Neural cell (in vitro differentiated cells): ENCODE measurements around the gene PLA2G5. TPM values are rescaled to one million over a fixed set of nuclear protein-coding genes. Genes with fewer than 3 reads are reported as not detected.
"Not testable (repeated sequence)": the region's sequence is repeated elsewhere in the genome, so short reads cannot be mapped to it uniquely, and the experiment has no call there.

Experiments
- H2AFZ ChIP-seq: fragments of 200-600, 300-800 bp; sonication (generic), shearing (Covaris generic); 2 replicates; pipeline ENCODE4 v1.6.0; 2014; ENCODE audit warnings: low read depth, mild to moderate bottlenecking, antibody characterized with exemption, low read length, moderate library complexity
- H3F3A ChIP-seq: fragments of 200-600 bp; shearing (Covaris generic); 2 replicates; pipeline ENCODE4 v1.6.1; 2016; ENCODE audit warnings: mild to moderate bottlenecking, moderate library complexity, mixed read lengths, antibody characterized with exemption, low read length; ENCODE audit not compliant: insufficient read depth, poor library complexity, severe bottlenecking
- H3K27ac ChIP-seq: fragments of 200-600, 300-800 bp; sonication (generic), shearing (Covaris generic); 2 replicates; pipeline ENCODE4 v1.5.1; 2014; ENCODE audit warnings: mild to moderate bottlenecking, low read length, moderate library complexity
- H3K27me3 ChIP-seq: fragments of 300-800, 200-600 bp; sonication (generic), shearing (Covaris generic); 2 replicates; pipeline ENCODE4 v1.6.0; 2014; ENCODE audit warnings: mild to moderate bottlenecking, low read depth, low read length, moderate library complexity; ENCODE audit not compliant: insufficient read depth
- H3K36me3 ChIP-seq: fragments of 300-800, 200-600 bp; sonication (generic), shearing (Covaris generic); 2 replicates; pipeline ENCODE4 v1.5.1; 2014; ENCODE audit warnings: mild to moderate bottlenecking, antibody characterized with exemption, low read length, moderate library complexity; ENCODE audit not compliant: insufficient read depth
- H3K4me2 ChIP-seq: fragments of 300-800, 200-600 bp; sonication (generic), shearing (Covaris generic); 2 replicates; pipeline ENCODE4 v1.6.0; 2014; ENCODE audit warnings: mild to moderate bottlenecking, low read length
- H3K4me3 ChIP-seq: fragments of 300-800, 200-600 bp; sonication (generic), shearing (Covaris generic); 2 replicates; pipeline ENCODE4 v1.5.1; 2014; ENCODE audit warnings: mild to moderate bottlenecking, low read length, moderate library complexity
- H3K79me2 ChIP-seq: fragments of 200-600 bp; shearing (Covaris generic); replicated peaks from 2 replicates; pipeline ENCODE4 v1.6.0; 2014; ENCODE audit warnings: mild to moderate bottlenecking, low read length, moderate library complexity; ENCODE audit not compliant: insufficient read depth
- H3K9ac ChIP-seq: fragments of 300-800, 200-600 bp; sonication (generic), shearing (Covaris generic); 2 replicates; pipeline ENCODE4 v1.6.1; 2016; ENCODE audit warnings: mild to moderate bottlenecking, low read length, mixed read lengths
- H3K9me2 ChIP-seq: fragments of 200-600 bp; shearing (Covaris generic); 2 replicates; pipeline ENCODE4 v1.6.1; 2016; ENCODE audit warnings: mild to moderate bottlenecking, low read length, mixed read lengths; ENCODE audit not compliant: insufficient read depth
- H3K9me3 ChIP-seq: fragments of 200-600, 300-800 bp; sonication (generic), shearing (Covaris generic); 2 replicates; pipeline ENCODE4 v1.6.1; 2016; ENCODE audit warnings: mild to moderate bottlenecking, mixed run types, low read length, moderate library complexity, mixed read lengths
- H4K20me1 ChIP-seq: fragments of 200-600 bp; shearing (Covaris generic); 2 replicates; pipeline ENCODE4 v1.6.1; 2016; ENCODE audit warnings: mild to moderate bottlenecking, mixed run types; ENCODE audit not compliant: insufficient read depth
- CTCF ChIP-seq: fragments of 450-650 bp; IDR thresholded peaks from 2 replicates; pipeline ENCODE4 v1.5.1; 2014; ENCODE audit warnings: antibody characterized with exemption, mild to moderate bottlenecking, moderate library complexity; ENCODE audit not compliant: poor library complexity, severe bottlenecking
- EP300 ChIP-seq: fragments of 450-650 bp; conservative IDR thresholded peaks from 2 replicates; pipeline ENCODE4 v1.6.1; 2014; ENCODE audit warnings: antibody characterized with exemption, mild to moderate bottlenecking, moderate library complexity; ENCODE audit not compliant: poor library complexity, severe bottlenecking
- EZH2 ChIP-seq: fragments of 200-600, 300-800 bp; shearing (Covaris generic), sonication (generic); IDR thresholded peaks from 2 replicates; pipeline ENCODE4 v1.6.1; 2014; ENCODE audit warnings: antibody characterized with exemption, low read length, borderline replicate concordance, mild to moderate bottlenecking; ENCODE audit not compliant: insufficient read depth, poor library complexity, severe bottlenecking
- MXI1 ChIP-seq: fragments of 450-650 bp; conservative IDR thresholded peaks from 2 replicates; pipeline ENCODE4 v1.6.1; 2014; ENCODE audit warnings: antibody characterized with exemption, mild to moderate bottlenecking; ENCODE audit not compliant: poor library complexity, severe bottlenecking
- POLR2AphosphoS5 ChIP-seq: IDR thresholded peaks from 2 replicates; pipeline ENCODE4 v1.6.1; 2012
- RAD21 ChIP-seq: fragments of 450-650 bp; conservative IDR thresholded peaks from 2 replicates; pipeline ENCODE4 v1.6.1; 2014; ENCODE audit warnings: antibody characterized with exemption, mild to moderate bottlenecking, moderate library complexity
- REST ChIP-seq: IDR thresholded peaks from 2 replicates; pipeline ENCODE4 v1.6.1; 2012; ENCODE audit warnings: borderline replicate concordance
- SMC3 ChIP-seq: fragments of 450-650 bp; conservative IDR thresholded peaks from 2 replicates; pipeline ENCODE4 v1.6.1; 2014; ENCODE audit warnings: antibody characterized with exemption, mild to moderate bottlenecking, moderate library complexity; ENCODE audit not compliant: poor library complexity
- TAF1 ChIP-seq: IDR thresholded peaks from 2 replicates; pipeline ENCODE4 v1.6.1; 2012; ENCODE audit warnings: low read depth
- polyA plus RNA-seq: library from polyadenylated mRNA; depleted of rRNA; stranded (reverse); fragments of >200 nt; gene quantifications from 2 replicates; pipeline ENCODE4 v1.2.3, GENCODE V29; 2014

Gene PLA2G5
- polyA plus RNA-seq, 1 donor from 2014 or later = not detected

- TF ChIP-seq EP300 = no peak
- no peak for TF ChIP-seq REST
- no peak for TF ChIP-seq EZH2
- no peak for TF ChIP-seq MXI1
- TF ChIP-seq SMC3 = no peak
- no peak for TF ChIP-seq POLR2AphosphoS5
- no peak for TF ChIP-seq TAF1
- no peak for TF ChIP-seq CTCF
- TF ChIP-seq RAD21 = no peak
- Histone ChIP-seq H3K36me3 (no peaks in the 10 kb centered on the region), H3K4me3 (no peak overlapping the region)
Measured at GRCh38 chr1:20028726-20029125, 41.3 kb upstream of the PLA2G5 start.

DNA sequence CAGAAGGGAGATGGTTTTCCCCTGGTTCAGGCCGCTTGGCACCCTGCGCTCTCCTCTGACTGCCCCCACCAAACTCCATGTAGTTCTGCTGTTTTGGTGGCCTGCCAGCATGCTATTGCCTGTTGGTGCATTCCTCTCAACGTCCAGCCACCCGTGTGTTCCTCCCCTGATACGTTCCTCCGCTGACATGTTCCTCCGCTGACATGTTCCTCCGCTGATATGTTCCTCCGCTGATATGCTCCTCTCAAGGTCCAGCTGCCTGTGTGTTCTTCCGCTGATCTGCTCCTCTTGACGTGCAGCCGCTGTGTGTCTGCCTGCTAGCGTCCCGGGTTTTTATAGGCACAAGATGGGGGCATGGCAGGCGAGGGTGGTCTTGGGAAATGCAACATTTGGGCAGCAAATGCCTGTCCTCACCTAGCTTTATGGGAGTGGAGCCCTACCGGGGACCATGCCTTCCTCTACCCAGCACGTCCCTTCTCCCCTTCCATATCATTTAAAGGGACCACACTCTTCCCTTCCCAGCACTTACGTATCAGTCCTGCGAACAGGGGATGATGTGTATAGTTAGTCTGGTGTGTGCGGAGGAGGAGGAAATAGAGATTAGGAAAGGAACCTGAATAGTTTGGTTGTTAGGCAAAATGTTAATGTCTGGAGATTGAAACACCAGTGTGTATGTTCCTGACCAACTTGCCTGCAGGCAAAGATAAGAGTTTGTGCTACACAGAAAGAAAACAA, 40.6 kb upstream of the PLA2G5 start:
- Histone ChIP-seq H3K27me3 (no peaks in the 10 kb centered on the region), H3K9ac (no peak overlapping the region), H3K36me3 (no peaks in the 10 kb centered on the region), H3K4me3 (no peak overlapping the region), H2AFZ (no peak overlapping the region), H4K20me1 (no peaks in the 10 kb centered on the region), H3K27ac (no peak overlapping the region), H3K4me2 (no peak overlapping the region), H3F3A (no peaks in the 10 kb centered on the region), H3K9me2 (no peaks in the 10 kb centered on the region), H3K9me3 (no peaks in the 10 kb centered on the region), H3K79me2 (no peaks in the 10 kb centered on the region)
- TF ChIP-seq SMC3 = no peak
- no peak for TF ChIP-seq POLR2AphosphoS5
- no peak for TF ChIP-seq CTCF
- no peak for TF ChIP-seq RAD21
- no peak for TF ChIP-seq REST
- TF ChIP-seq EP300 = no peak
- no peak for TF ChIP-seq EZH2
- no peak for TF ChIP-seq TAF1
- TF ChIP-seq MXI1 = no peak

More at GRCh38 chr1:20028726-20029125, 41.3 kb upstream of the PLA2G5 start:
- Histone ChIP-seq H3K79me2 (no peaks in the 10 kb centered on the region), H3K9me2 (no peaks in the 10 kb centered on the region), H3K27ac (no peak overlapping the region), H2AFZ (no peak overlapping the region), H3K4me2 (no peak overlapping the region), H4K20me1 (no peaks in the 10 kb centered on the region), H3K9me3 (no peaks in the 10 kb centered on the region), H3F3A (no peaks in the 10 kb centered on the region), H3K9ac (no peak overlapping the region), H3K27me3 (no peaks in the 10 kb centered on the region)

DNA sequence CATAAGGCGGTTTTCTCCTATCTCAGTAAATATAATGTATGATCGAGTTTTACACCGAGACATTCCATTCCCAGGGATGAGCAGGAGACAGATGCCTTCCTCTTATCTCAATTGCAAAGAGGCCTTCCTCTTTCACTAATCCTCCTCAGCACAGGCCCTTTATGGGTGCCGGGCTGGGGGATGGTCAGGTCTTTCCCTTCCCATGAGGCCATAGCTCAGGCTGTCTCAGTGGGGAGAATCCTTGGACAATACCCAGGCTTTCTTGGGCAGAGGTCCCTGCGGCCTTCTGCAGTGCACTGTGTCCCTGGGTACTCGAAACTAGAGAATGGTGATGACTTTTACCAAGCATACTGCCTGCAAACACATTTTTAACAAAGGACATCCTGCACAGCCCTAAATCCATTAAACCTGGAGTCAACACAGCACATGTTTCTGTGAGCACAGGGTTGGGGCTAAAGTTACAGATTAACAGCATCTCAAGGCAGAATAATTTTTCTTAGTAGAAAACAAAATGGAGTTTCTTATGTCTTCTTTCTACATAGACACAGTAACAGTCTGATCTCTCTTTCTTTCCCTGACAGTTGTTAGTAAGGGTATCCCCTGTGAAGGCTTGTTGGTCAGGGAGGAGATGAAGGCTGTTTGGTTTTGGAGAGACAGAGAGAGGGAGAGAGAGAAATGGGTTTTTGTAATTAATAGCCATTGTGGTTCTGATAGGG, 39.4 kb upstream of the PLA2G5 start:
- H3K9me3 ChIP-seq, H2AFZ ChIP-seq, H4K20me1 ChIP-seq: not testable (repeated sequence)

More for the DNA sequence above, 39.4 kb upstream of the PLA2G5 start:
- H3K4me2 ChIP-seq, H3K27me3 ChIP-seq, H3K27ac ChIP-seq, H3K36me3 ChIP-seq, H3K9ac ChIP-seq, H3K79me2 ChIP-seq, H3K4me3 ChIP-seq, H3F3A ChIP-seq, H3K9me2 ChIP-seq: not testable (repeated sequence)
